CD4-positive, alpha-beta T cell treated with Interleukin-1 beta for 1 hour (primary cell): ENCODE data around the gene CTSS.

Experiments
- DNase-seq, 2 donors: peaks; one replicate each; pipeline ENCODE4 v3.0.0-alpha.2; 2020 to 2022

CTSS gene

GRCh38 chr1:150696590-150696989, 69.0 kb downstream of the CTSS start:
- DNase-seq, result no peak

- no peak for DNase-seq
Observed at GRCh38 chr1:150696162-150696561, 69.4 kb downstream of the CTSS start.

- DNase-seq, result no peak
Observed at GRCh38 chr1:150695561-150695960, 70.0 kb downstream of the CTSS start.

GRCh38 chr1:150692720-150693119, 72.9 kb downstream of the CTSS start:
- DNase-seq, result no peak

GRCh38 chr1:150688763-150689162, 76.8 kb downstream of the CTSS start:
- no peak for DNase-seq

GRCh38 chr1:150686275-150686674, 79.3 kb downstream of the CTSS start:
- no peak for DNase-seq

GRCh38 chr1:150683914-150684313, 81.7 kb downstream of the CTSS start:
- DNase-seq, result peak in 1 of 2 donors; percentile 15
